LHCN-M2 (cell line): ENCODE results near the gene FBRSL1. TPM values are rescaled to one million over a fixed set of nuclear protein-coding genes. Genes with fewer than 3 reads are reported as not detected.
"Not testable (repeated sequence)": the region's sequence is repeated elsewhere in the genome, so short reads cannot be mapped to it uniquely, and the experiment has no call there.

Experiments used
- DNase-seq: peaks from one replicate; pipeline ENCODE4 v3.0.0-alpha.2; 2012; ENCODE audit warnings: low read depth
- total RNA-seq: library from RNA; depleted of rRNA; stranded (reverse); fragments of >200 nt; gene quantifications from 2 replicates; pipeline ENCODE4 v1.2.3, GENCODE V29; 2014

FBRSL1 gene
- total RNA-seq, 1 experiment from 2014 or later = 12.0 TPM

- DNase-seq = no peak
Measured at GRCh38 chr12:132470397-132470796, 19.6 kb upstream of the FBRSL1 start.

GRCh38 chr12:132471011-132471857 is 18.7 kb upstream of the FBRSL1 start:
- DNase-seq = no peak

- no peak for DNase-seq
Measured at GRCh38 chr12:132471858-132472255, 18.1 kb upstream of the FBRSL1 start.

- DNase-seq = no peak
Measured at GRCh38 chr12:132472386-132472785, 17.6 kb upstream of the FBRSL1 start.

GRCh38 chr12:132474237-132474741 is 15.7 kb upstream of the FBRSL1 start:
- DNase-seq = no peak

- DNase-seq = not testable (repeated sequence)
Measured at GRCh38 chr12:132474799-132475303, 15.1 kb upstream of the FBRSL1 start.

- DNase-seq = no peak
Measured at GRCh38 chr12:132475304-132476037, 14.5 kb upstream of the FBRSL1 start.

GRCh38 chr12:132476038-132476414 is 13.9 kb upstream of the FBRSL1 start:
- DNase-seq = no peak

GRCh38 chr12:132476421-132476820 is 13.5 kb upstream of the FBRSL1 start:
- no peak for DNase-seq

- DNase-seq = peak; percentile 78
Measured at GRCh38 chr12:132477017-132477702, 12.8 kb upstream of the FBRSL1 start.

GRCh38 chr12:132477703-132478432 is 12.1 kb upstream of the FBRSL1 start:
- no peak for DNase-seq

- no peak for DNase-seq
Measured at GRCh38 chr12:132478433-132478803, 11.5 kb upstream of the FBRSL1 start.

GRCh38 chr12:132478845-132479244 is 11.1 kb upstream of the FBRSL1 start:
- no peak for DNase-seq

- DNase-seq = no peak
Measured at GRCh38 chr12:132479291-132479690, 10.7 kb upstream of the FBRSL1 start.

- no peak for DNase-seq
Measured at GRCh38 chr12:132479938-132480622, 9.9 kb upstream of the FBRSL1 start.

- DNase-seq = no peak
Measured at GRCh38 chr12:132480623-132481132, 9.3 kb upstream of the FBRSL1 start.

- no peak for DNase-seq
Measured at GRCh38 chr12:132481345-132481744, 8.6 kb upstream of the FBRSL1 start.

- DNase-seq = no peak
Measured at GRCh38 chr12:132481771-132482745, 7.9 kb upstream of the FBRSL1 start.

GRCh38 chr12:132482771-132483170 is 7.2 kb upstream of the FBRSL1 start:
- no peak for DNase-seq
